Frontal cortex (tissue), 4 donors: Measurements from ENCODE around the gene ASIC2. TPM values are rescaled to one million over a fixed set of nuclear protein-coding genes. Genes with fewer than 3 reads are reported as not detected.

Experiments used
- DNase-seq, 2 donors: peaks; one replicate each; pipeline ENCODE4 v3.0.0; 2012; ENCODE audit warnings: low spot score in 2 of 2
- FAIRE-seq: peaks from 2 replicates; lab custom pipeline; 2012; peaks lifted over from hg19 to GRCh38; lab: Jason Lieb, UNC
- total RNA-seq: library from RNA; depleted of rRNA; stranded (reverse); fragments of >200 nt; gene quantifications from one replicate; pipeline ENCODE4 v1.2.3, GENCODE V29; 2014
- donor health status: control.
- donor health status: control.
- donor health status: control.

The ASIC2 gene
- total RNA-seq, 1 donor from 2014 or later = 28.9 TPM

GRCh38 chr17:33262266-33263123 lies 30.6 kb downstream of the ASIC2 start:
- DNase-seq = no peak
- FAIRE-seq = no peak

- no peak for FAIRE-seq
- DNase-seq = no peak
Observed at GRCh38 chr17:33261820-33262219, 31.3 kb downstream of the ASIC2 start.

DNA sequence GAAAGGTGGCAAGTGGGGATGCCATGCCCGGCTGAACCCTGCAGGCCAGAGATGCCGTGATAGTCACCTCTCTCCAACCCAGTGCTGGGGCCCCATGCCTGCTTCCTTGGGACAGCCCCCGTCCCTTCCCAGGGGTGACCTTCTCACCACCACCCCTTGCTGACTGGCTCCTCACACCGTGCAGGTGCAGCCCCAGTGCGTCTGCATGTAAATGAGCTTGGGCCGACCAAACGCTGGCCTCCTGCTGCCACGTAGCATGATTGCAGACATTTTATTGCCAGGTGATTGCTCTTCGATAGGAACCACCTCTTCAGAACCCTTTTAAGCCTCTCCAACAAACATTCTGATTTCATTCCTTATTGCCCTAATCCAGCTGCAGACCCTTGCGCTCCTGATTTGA lies 32.5 kb downstream of the ASIC2 start:
- DNase-seq (no peak), FAIRE-seq (no peak)

- DNase-seq = no peak
- no peak for FAIRE-seq
Observed at GRCh38 chr17:33258296-33258695, 34.8 kb downstream of the ASIC2 start.

DNA sequence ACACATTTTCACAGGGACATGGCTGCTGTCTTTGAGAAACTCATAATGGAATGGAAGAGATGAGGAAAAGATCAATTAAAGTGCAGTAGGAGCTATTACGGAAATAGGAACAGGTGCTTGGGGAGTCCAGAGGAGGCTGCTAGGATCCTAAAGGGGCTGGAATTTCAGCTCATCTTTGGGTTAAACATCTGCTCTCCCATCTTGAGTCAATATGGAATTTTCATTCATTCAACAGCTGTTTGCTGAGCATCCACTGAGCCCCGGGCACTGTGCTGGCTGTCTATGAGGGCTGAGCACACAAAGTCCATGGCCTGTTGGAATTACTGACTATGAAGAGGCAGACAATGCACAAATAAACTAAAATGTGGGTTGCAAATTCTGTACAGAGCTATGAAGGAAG lies 47.9 kb downstream of the ASIC2 start:
- no peak for FAIRE-seq
- DNase-seq = no peak

GRCh38 chr17:33243732-33244131 lies 49.4 kb downstream of the ASIC2 start:
- DNase-seq = no peak
- FAIRE-seq = no peak

DNA sequence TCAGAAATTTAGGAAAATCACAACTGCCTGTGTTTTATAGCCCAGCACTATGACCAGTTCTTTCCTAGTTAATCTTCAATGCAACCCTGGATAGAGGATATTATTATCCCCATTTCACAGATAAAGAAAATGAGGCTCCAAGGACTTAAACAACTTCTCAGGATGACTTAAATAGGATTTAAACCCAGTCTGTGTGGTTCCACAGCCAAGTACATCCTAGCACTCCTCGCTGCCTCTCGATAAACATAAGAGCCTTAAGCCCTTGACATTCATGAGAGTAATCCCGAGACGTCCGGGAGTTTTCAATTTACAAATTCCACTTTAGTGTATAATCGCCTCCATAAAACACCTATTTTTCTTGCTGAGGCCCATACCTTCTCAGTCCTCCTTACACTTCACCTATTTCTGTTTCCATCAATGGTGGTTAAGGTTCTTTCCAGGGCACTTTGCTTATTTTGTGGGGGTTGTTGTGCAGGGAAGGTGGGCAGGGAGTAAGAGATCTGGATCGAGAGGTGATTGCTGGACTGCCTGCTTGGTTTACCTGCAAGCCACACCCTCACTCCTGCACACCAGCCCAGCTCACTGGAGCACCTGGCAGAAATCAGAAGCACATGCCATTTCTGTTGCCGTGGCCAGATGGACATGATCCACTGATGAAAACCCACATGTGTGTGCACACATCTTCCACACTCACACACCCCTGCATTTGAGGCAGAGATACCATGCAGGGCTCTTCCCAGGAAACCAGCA lies 50.5 kb downstream of the ASIC2 start:
- no peak for FAIRE-seq
- no peak for DNase-seq

DNA sequence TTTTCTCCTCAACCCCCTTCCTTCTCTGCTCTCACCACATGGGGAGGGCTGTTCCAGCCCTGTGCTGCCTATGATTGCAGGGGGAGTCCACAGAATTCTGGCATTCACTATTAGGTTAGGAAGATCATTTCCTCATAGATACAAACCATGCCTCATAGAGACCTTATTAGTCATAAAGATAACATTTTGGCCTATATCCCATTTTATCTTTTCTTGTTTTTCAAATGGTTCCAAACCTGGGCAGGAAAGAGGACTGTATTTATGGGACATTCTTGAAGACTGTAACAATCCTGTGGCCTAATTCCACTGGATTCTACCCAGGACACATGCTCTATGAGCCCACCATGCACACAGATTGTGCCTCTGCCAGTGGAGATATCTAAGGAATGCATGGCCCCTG lies 51.7 kb downstream of the ASIC2 start:
- FAIRE-seq = no peak
- no peak for DNase-seq

DNA sequence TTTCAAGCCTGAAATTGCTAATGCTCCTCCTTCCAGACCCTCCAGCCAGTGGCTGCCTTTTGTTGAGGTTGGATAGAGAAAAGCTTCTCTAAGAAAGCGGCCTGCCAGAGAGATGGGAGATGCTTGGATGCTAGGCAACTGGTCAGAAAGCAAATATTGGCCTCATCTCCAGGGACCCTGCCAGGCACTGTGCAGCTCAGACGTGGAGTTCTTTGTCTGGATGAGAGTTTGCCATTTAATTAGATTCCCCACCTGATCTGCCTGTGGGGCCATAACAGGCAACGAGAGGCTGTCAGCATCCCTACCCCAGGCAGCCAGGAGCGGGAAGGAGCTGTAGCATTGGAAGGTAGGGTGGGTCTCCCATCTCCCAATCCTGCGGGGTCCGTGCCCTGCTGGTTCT lies 52.7 kb downstream of the ASIC2 start:
- FAIRE-seq (no peak), DNase-seq (no peak)

- FAIRE-seq = no peak
- DNase-seq = no peak
Observed at GRCh38 chr17:33239702-33240101, 53.4 kb downstream of the ASIC2 start.

GRCh38 chr17:33234930-33235685 lies 58.0 kb downstream of the ASIC2 start:
- FAIRE-seq (no peak), DNase-seq (peak in 1 of 2 donors; percentile 58)

DNA sequence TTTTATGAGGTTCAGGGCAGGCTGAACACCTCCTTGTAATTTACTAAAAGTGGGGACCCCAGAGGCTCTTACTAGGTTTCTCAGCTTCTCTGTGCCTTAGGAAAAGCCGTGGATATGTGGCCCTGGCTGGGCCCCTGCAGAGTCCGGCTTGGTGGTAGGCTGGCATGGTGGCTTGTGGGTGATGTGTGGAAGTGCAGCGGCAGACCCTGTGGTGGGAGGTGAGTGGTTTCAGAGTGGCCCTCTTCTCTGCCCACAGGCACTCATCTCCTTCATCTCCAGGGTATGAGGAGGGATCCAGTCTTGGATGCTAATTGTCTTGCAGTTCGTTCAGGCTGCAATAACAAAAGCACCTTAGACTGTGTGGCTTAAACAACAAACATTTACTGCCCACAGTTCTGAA lies 58.9 kb downstream of the ASIC2 start:
- FAIRE-seq (no peak), DNase-seq (no peak)

- FAIRE-seq (no peak), DNase-seq (peak in 1 of 2 donors; percentile 16)
Observed at GRCh38 chr17:33233811-33234177, 59.3 kb downstream of the ASIC2 start.

DNA sequence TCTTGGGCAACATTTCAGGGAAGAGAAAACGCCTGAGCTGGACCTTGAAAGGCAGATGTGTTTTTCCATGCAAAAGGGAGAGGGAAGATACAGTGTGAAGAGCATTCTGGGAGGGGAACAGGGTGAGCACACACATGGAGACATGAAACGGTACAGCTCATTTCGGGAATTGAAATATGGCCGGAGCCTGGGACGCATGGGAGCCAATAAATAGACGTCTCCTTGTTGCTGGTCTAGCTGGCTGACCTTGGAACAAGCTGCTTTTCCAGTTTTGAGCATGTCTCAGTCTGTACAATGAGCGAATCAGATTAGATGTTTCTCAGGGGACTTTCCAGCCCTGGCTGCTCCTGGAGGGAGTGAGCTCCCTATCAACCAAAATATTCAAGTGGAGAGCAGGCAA lies 63.6 kb downstream of the ASIC2 start:
- DNase-seq (no peak), FAIRE-seq (no peak)

GRCh38 chr17:33229028-33229427 lies 64.1 kb downstream of the ASIC2 start:
- DNase-seq = no peak
- no peak for FAIRE-seq

GRCh38 chr17:33228548-33228947 lies 64.5 kb downstream of the ASIC2 start:
- DNase-seq (no peak), FAIRE-seq (no peak)

DNA sequence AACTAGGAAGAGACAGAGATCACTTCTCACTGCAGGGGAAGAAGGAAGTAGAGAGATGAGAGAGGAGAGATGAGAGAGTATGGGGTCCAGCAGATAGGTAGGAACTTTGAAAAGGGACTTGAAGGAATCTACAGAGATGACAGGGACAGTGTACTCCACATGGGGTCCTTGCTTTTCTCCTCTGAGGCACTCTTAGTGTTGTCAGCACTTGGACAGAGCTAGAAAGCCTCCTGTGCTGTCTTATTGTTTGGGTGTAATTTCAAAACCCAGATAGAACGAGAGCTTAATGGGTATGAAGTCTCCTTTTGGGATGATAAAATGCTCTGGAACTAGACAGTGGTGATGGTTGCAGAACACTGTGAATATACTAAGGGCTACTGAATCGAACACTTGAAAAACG lies 65.2 kb downstream of the ASIC2 start:
- no peak for FAIRE-seq
- no peak for DNase-seq

- DNase-seq (no peak), FAIRE-seq (no peak)
Observed at GRCh38 chr17:33225994-33226393, 67.1 kb downstream of the ASIC2 start.

DNA sequence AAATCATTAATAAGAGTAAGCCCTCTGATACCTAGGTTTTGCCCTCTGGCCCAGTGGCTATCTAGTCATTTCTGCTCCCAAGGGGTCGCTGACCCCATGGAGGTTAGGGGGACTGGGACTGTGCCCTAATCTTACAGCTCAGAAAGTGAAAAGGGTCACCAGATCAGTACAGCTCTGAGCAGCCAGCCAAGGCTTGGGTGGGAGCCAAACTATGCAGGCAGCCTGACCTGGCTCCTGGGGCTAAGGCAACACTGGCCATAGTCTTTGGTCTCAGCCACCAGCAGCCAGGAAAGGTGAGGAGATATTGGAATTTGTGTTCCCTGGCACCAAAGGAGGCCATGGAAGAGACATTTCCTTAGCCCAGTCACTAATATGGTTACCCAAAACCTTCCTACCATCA lies 67.6 kb downstream of the ASIC2 start:
- DNase-seq (no peak), FAIRE-seq (no peak)

DNA sequence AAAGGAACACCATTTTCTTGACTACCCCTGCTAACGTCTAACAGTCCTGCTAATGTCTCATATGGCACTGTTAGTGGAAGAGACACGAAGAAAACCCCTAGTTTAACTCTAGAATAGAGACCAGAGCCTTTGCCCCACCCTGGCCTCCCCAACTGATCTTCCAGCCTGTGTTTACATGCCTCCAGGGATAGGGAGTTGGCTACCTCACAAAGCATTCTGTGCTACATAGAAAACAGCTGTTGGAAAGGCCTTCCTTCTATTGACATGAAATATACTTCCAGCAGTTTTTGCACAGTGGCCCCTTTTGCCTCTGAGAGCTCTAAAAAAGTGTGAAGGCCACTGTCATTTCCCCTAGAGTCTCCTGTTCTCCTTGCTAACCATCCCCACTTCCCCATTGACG lies 73.1 kb downstream of the ASIC2 start:
- FAIRE-seq (no peak), DNase-seq (no peak)
